Central memory CD8-positive, alpha-beta T cell (primary cell): ENCODE data around the gene PPM1B.

Source experiments
- ATAC-seq: fragments of 150-1000 bp; cut with Tn5 transposase; replicated peaks from 2 replicates; pipeline ENCODE4 v1.10.0; 2022; ENCODE audit warnings: mild to moderate bottlenecking, moderate FRiP score, moderate number of reproducible peaks; ENCODE audit not compliant: poor library complexity, severe bottlenecking; ENCODE audit errors: extremely low read depth
- DNase-seq, 2 donors: peaks; one replicate each; pipeline ENCODE4 v3.0.0; 2021; ENCODE audit warnings: low spot score in 2 of 2
- H3K27ac Mint-ChIP-seq: one replicate; pipeline ENCODE4 v1.8.0; 2022; ENCODE audit warnings: low read depth, mild to moderate bottlenecking, moderate library complexity, mixed read lengths
- H3K27me3 Mint-ChIP-seq: one replicate; pipeline ENCODE4 v1.8.0; 2022; ENCODE audit warnings: mixed read lengths
- H3K36me3 Mint-ChIP-seq: one replicate; pipeline ENCODE4 v1.8.0; 2022; ENCODE audit warnings: mild to moderate bottlenecking, moderate library complexity, mixed read lengths; ENCODE audit not compliant: insufficient read depth
- H3K4me1 Mint-ChIP-seq: one replicate; pipeline ENCODE4 v1.8.0; 2022; ENCODE audit warnings: mixed read lengths
- H3K4me3 Mint-ChIP-seq: one replicate; pipeline ENCODE4 v1.8.0; 2022; ENCODE audit warnings: mild to moderate bottlenecking, moderate library complexity, mixed read lengths
- H3K9me3 Mint-ChIP-seq: one replicate; pipeline ENCODE4 v1.8.0; 2022; ENCODE audit warnings: mixed read lengths

The PPM1B gene

GRCh38 chr2:44137048-44137447, 31.6 kb upstream of the PPM1B start:
- Mint-ChIP-seq H3K9me3 (no peaks in the 10 kb centered on the region), H3K4me3 (no peak overlapping the region)
- no peak for ATAC-seq

GRCh38 chr2:44137872-44138551, 30.7 kb upstream of the PPM1B start:
- ATAC-seq (no peak), DNase-seq (no peak)
- H3K9me3 Mint-ChIP-seq, result no peaks in the 10 kb centered on the region
- peaks cover 14% of the 10 kb centered on the region for H3K27me3 Mint-ChIP-seq
- H3K4me3 Mint-ChIP-seq, result no peak overlapping the region
- H3K27ac Mint-ChIP-seq, result no peak overlapping the region
- H3K36me3 Mint-ChIP-seq, result peaks cover 2% of the 10 kb centered on the region
- H3K4me1 Mint-ChIP-seq, result no peaks in the 10 kb centered on the region

More at GRCh38 chr2:44137048-44137447, 31.6 kb upstream of the PPM1B start:
- Mint-ChIP-seq H3K4me1 (no peaks in the 10 kb centered on the region), H3K27ac (no peak overlapping the region), H3K36me3 (peaks cover 2% of the 10 kb centered on the region), H3K27me3 (peaks cover 8% of the 10 kb centered on the region)
- no peak for DNase-seq

- Mint-ChIP-seq H3K9me3 (no peaks in the 10 kb centered on the region), H3K36me3 (peaks cover 2% of the 10 kb centered on the region), H3K27me3 (peaks cover 14% of the 10 kb centered on the region), H3K4me3 (no peak overlapping the region), H3K4me1 (no peaks in the 10 kb centered on the region), H3K27ac (no peak overlapping the region)
- no peak for ATAC-seq
- no peak for DNase-seq
These were observed 28.9 kb upstream of the PPM1B start for GRCh38 chr2:44139741-44140140.

- no peak overlapping the region for H3K27ac Mint-ChIP-seq
- no peak for ATAC-seq
- peaks cover 14% of the 10 kb centered on the region for H3K27me3 Mint-ChIP-seq
- H3K36me3 Mint-ChIP-seq, result peaks cover 2% of the 10 kb centered on the region
- H3K4me3 Mint-ChIP-seq, result no peak overlapping the region
- H3K9me3 Mint-ChIP-seq, result no peaks in the 10 kb centered on the region
- no peak for DNase-seq
- no peaks in the 10 kb centered on the region for H3K4me1 Mint-ChIP-seq
These were observed 26.4 kb upstream of the PPM1B start for GRCh38 chr2:44142306-44142705.

GRCh38 chr2:44143701-44144100, 25.0 kb upstream of the PPM1B start:
- Mint-ChIP-seq H3K4me1 (no peaks in the 10 kb centered on the region), H3K9me3 (no peaks in the 10 kb centered on the region), H3K27ac (no peak overlapping the region), H3K27me3 (peaks cover 14% of the 10 kb centered on the region), H3K36me3 (peaks cover 2% of the 10 kb centered on the region), H3K4me3 (no peak overlapping the region)
- no peak for ATAC-seq
- no peak for DNase-seq

DNA sequence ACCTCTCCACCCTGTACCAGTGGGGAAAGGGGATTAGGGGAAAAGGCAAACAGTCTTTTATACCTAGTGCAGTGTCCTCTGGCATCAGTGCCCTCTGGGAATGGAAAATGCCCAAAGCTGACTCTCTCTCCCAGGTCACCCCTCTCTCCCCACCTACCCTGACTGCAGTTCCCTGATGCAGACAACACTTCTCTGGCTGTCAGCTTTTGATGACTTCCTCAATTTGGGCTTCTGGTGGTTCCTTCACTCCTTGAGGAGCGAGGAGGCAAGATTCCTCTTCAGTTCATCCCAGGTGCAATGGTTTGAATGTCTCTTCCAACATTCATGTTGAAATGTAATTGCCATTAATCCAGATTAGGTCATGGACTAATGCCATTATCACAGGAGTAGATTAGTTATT, 19.7 kb upstream of the PPM1B start:
- Mint-ChIP-seq H3K4me1 (no peaks in the 10 kb centered on the region), H3K36me3 (no peaks in the 10 kb centered on the region), H3K27ac (no peak overlapping the region), H3K9me3 (no peaks in the 10 kb centered on the region), H3K27me3 (peaks cover 12% of the 10 kb centered on the region), H3K4me3 (no peak overlapping the region)
- DNase-seq (no peak), ATAC-seq (no peak)

- Mint-ChIP-seq H3K4me3 (no peak overlapping the region), H3K9me3 (no peaks in the 10 kb centered on the region), H3K27ac (no peak overlapping the region), H3K27me3 (peaks cover 12% of the 10 kb centered on the region), H3K36me3 (no peaks in the 10 kb centered on the region), H3K4me1 (no peaks in the 10 kb centered on the region)
- ATAC-seq (no peak), DNase-seq (no peak)
These were observed 18.2 kb upstream of the PPM1B start for GRCh38 chr2:44150473-44150872.

DNA sequence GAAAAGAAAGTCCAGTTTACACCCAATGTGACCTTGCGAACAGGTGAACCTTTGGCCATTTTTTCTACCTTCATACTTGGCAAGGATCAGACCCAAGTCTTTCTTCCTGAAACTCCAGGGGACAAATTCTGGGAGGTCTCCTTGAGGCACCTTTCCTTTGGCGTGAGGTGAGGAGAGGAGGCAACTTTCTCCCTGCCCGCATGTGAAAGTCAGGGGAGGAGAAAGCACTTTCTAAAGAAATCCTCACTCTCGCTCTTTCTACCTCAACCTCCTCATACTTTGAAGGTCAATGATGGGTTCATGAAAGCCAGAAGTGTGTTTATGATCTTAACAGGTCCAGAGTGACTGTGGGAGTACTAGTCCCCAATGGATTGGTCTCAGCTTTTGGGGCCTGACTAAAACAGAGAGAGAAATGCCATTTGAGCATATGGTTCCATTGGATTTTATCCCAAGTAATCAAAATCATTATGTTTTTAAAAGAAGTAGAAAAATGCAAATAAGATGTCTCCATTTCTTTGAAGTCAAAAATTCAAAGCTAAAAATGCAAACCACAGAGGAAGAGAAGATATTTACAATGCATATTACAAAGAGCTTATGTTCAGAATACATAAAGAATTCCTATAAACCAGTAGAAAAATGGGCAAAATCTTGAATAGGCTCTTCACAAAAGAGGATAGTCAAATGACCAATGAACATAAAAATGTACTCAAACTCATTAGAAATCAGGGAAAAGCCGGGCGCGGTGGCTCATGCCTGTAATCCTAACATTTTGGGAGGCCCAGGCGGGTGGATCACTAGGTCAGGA, 15.6 kb upstream of the PPM1B start:
- Mint-ChIP-seq H3K27ac (no peak overlapping the region), H3K4me3 (no peak overlapping the region), H3K9me3 (no peaks in the 10 kb centered on the region), H3K36me3 (no peaks in the 10 kb centered on the region), H3K4me1 (no peaks in the 10 kb centered on the region), H3K27me3 (peaks cover 12% of the 10 kb centered on the region)
- DNase-seq, result no peak
- no peak for ATAC-seq

DNA sequence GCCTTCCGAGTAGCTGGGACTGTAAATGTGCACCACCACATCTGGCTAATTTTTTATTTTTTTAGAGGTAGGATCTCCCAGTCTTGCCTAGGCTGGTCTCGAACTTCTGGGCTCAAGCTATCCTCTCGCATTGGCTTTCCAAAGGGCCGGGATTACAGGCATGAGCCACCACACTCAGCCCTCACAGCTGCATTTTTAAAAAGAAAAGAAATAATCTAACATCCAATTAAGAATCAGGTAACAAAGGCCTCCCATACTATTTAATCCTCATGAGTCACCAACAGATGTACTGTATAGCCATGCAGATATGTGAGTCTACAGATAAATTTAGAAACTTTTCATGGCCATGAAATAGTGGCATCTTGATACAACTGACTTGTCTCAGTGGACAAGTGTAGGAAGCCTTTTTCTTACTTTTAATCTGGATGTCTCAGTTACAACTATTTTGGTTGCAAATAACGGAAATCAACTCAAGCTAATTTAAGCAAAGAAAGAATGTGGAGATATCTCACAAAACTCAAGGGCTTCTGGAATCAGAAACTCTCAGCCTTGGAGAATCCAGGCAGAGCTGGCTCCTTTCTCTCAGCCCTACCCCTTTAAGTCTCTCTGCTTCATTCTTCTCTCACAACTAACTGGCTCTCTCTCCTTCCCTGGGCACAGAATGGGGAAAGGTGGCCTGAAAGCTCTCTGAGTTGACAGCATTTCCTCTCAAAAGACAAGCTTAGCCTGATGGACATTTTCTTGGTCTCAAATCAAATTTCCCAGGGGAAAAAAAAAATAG, 12.8 kb upstream of the PPM1B start:
- Mint-ChIP-seq H3K27me3 (no peaks in the 10 kb centered on the region), H3K4me1 (no peaks in the 10 kb centered on the region), H3K27ac (no peak overlapping the region), H3K9me3 (no peaks in the 10 kb centered on the region), H3K36me3 (no peaks in the 10 kb centered on the region), H3K4me3 (no peak overlapping the region)
- DNase-seq (no peak), ATAC-seq (no peak)

DNA sequence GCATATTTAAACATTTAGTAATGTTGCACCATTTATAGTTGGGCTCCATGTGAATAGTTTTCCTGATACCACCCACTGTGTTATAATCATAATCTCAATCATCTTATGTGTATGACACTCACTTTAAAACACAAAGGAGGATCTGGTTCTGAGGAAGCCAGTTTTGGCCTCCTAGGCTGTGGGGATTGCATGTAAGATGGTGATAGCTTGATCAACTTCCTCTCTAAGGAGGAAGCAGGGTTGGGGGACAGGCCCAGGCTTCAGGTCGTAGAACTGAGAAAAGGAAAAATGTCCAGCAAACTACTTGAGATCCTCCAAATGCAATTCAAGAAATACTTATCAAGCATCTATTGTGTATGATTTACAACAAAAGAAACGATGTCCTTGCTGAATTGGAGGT, 4.9 kb upstream of the PPM1B start:
- no peaks in the 10 kb centered on the region for H3K27me3 Mint-ChIP-seq
- H3K9me3 Mint-ChIP-seq, result no peaks in the 10 kb centered on the region
- no peak overlapping the region for H3K4me3 Mint-ChIP-seq
- H3K27ac Mint-ChIP-seq, result no peak overlapping the region
- DNase-seq, result no peak
- H3K36me3 Mint-ChIP-seq, result peaks cover 9% of the 10 kb centered on the region
- peaks cover 10% of the 10 kb centered on the region for H3K4me1 Mint-ChIP-seq
- no peak for ATAC-seq

- H3K9me3 Mint-ChIP-seq, result no peaks in the 10 kb centered on the region
- DNase-seq (no peak), ATAC-seq (no peak)
- no peak overlapping the region for H3K4me3 Mint-ChIP-seq
- peaks cover 10% of the 10 kb centered on the region for H3K4me1 Mint-ChIP-seq
- H3K36me3 Mint-ChIP-seq, result peaks cover 14% of the 10 kb centered on the region
- no peaks in the 10 kb centered on the region for H3K27me3 Mint-ChIP-seq
- no peak overlapping the region for H3K27ac Mint-ChIP-seq
These were observed 4.1 kb upstream of the PPM1B start for GRCh38 chr2:44164617-44165016.

DNA sequence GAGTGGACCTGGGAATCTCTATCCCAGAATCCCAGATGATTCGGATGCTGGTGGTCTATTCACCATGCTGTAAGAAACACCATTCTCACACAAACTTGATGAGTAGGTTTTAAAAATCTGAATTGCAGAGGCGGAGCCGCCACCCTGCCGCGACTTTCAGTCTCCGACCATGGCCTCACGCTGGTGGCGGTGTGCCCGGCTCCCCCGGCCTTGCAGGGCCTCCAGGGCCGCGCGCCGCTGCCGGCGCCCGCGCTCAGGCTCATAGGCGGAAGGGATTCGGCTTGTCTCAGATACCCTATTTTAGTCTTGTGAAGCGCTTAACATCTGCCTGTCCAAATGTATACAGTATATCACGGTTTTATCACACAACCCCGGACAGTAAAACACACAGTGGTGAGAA, 2.6 kb upstream of the PPM1B start:
- ATAC-seq, result no peak

More for the DNA sequence above, 2.6 kb upstream of the PPM1B start:
- Mint-ChIP-seq H3K36me3 (peaks cover 17% of the 10 kb centered on the region), H3K4me3 (no peak overlapping the region), H3K27ac (no peak overlapping the region), H3K4me1 (peaks cover 20% of the 10 kb centered on the region), H3K27me3 (no peaks in the 10 kb centered on the region), H3K9me3 (no peaks in the 10 kb centered on the region)
- DNase-seq, result no peak
